ENCODE results near the gene SETD7. TPM values are rescaled to one million over a fixed set of nuclear protein-coding genes. Genes with fewer than 3 reads are reported as not detected.

Gene SETD7
- total and polyA plus RNA-seq, 8 donors: 9.7 to 96.9 (median 31.5) TPM

DNA sequence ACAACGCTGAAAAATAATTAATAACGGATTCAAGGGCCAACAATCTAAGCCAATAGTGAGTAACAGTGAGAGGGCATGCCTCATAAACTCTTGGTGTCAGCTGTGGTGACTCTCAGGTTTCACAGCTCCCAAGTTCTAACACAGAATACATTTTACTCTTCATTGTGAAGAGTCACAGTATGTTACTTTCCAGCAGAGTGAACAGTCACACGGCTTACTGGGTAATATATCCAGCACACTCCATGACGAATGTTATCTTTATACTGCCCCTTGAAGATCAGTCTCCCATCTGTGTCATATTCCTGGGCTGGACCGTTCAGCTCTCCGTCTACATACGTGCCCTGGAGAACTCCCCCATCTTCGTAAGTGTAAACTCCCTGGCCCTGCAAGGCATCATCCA is 23.1 kb downstream of the SETD7 start:
- H3K9me3 ChIP-seq: no peaks in the 10 kb centered on the region
- 77 to 86% (median 85%) methylated on average over 8 of the region's 8 CpGs for WGBS, 5 donors
- H3K4me1 ChIP-seq: peaks cover 5 to 36% (median 20%) of the 10 kb centered on the region in 4 donors
- H3K36me3 ChIP-seq: peaks cover 5 to 42% (median 31%) of the 10 kb centered on the region in 4 donors
- H3K27me3 ChIP-seq: no peaks in the 10 kb centered on the region
- no peak overlapping the region for H3K4me3 ChIP-seq
- TF ChIP-seq POLR2A (IDR thresholded peaks at IDR 0.05) (no peak), EP300 (IDR thresholded peaks at IDR 0.05) (no peak), POLR2AphosphoS5 (IDR thresholded peaks at IDR 0.05) (no peak)
- TF ChIP-seq, protein P1, sequence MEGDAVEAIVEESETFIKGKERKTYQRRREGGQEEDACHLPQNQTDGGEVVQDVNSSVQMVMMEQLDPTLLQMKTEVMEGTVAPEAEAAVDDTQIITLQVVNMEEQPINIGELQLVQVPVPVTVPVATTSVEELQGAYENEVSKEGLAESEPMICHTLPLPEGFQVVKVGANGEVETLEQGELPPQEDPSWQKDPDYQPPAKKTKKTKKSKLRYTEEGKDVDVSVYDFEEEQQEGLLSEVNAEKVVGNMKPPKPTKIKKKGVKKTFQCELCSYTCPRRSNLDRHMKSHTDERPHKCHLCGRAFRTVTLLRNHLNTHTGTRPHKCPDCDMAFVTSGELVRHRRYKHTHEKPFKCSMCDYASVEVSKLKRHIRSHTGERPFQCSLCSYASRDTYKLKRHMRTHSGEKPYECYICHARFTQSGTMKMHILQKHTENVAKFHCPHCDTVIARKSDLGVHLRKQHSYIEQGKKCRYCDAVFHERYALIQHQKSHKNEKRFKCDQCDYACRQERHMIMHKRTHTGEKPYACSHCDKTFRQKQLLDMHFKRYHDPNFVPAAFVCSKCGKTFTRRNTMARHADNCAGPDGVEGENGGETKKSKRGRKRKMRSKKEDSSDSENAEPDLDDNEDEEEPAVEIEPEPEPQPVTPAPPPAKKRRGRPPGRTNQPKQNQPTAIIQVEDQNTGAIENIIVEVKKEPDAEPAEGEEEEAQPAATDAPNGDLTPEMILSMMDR (IDR thresholded peaks at IDR 0.05): no peak
- peak overlapping the region in 1 of 5 donors; percentile 22 for H3K27ac ChIP-seq
- intact Hi-C loops (cut with DNase I; ENCODE audit: low total_unique reads): no loop called here
- no peak for DNase-seq

DNA sequence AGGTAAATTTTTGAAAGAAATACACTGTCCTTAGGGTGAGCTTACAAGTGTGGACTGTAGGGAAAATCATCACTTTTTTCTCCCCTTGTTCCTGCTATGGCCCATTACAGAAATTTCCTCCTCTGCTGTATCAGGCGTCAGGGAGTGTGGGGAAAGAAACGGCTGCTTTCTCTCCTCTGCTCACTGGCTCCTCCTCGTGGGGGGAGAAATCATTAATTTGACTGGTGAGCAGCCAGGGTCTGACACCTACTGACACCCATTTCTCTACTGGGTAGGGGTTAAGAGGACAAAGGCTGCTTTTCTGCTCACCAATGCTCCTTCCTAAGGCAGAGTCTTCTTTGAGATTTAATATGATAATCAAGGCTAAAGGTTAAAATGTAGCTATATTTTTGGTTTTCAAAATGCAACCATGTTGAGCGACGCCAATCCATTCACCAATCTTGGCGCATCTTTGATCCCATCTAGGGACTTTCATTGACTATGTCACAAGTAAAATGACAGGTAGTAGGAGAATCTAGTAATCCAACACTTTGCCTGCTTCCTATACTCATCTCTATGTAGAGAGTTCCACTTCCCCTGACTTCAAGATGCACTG is 25.1 kb downstream of the SETD7 start:
- TF ChIP-seq, protein P1 (IDR thresholded peaks at IDR 0.05): peak in 4 of 7 experiments; percentile 34 to 64 (median 48)
- TF ChIP-seq EP300 (IDR thresholded peaks at IDR 0.05): no peak
- no peak for TF ChIP-seq POLR2A (IDR thresholded peaks at IDR 0.05)
- TF ChIP-seq POLR2AphosphoS5 (IDR thresholded peaks at IDR 0.05): peak in 1 of 3 donors; percentile 42
- H3K27me3 ChIP-seq: no peaks in the 10 kb centered on the region
- no peak overlapping the region for H3K4me3 ChIP-seq
- no peak overlapping the region for H3K27ac ChIP-seq
- peak; percentile 65 to 78 for DNase-seq
- no peaks in the 10 kb centered on the region for H3K9me3 ChIP-seq
- intact Hi-C loops (cut with DNase I; ENCODE audit: low total_unique reads): no loop called here
- H3K4me1 ChIP-seq: peaks cover 5 to 29% (median 15%) of the 10 kb centered on the region in 4 donors
- 51 to 56% (median 53%) methylated on average over 6 of the region's 6 CpGs for WGBS, 5 donors
- H3K36me3 ChIP-seq: peaks cover 5 to 61% (median 50%) of the 10 kb centered on the region in 4 donors

DNA sequence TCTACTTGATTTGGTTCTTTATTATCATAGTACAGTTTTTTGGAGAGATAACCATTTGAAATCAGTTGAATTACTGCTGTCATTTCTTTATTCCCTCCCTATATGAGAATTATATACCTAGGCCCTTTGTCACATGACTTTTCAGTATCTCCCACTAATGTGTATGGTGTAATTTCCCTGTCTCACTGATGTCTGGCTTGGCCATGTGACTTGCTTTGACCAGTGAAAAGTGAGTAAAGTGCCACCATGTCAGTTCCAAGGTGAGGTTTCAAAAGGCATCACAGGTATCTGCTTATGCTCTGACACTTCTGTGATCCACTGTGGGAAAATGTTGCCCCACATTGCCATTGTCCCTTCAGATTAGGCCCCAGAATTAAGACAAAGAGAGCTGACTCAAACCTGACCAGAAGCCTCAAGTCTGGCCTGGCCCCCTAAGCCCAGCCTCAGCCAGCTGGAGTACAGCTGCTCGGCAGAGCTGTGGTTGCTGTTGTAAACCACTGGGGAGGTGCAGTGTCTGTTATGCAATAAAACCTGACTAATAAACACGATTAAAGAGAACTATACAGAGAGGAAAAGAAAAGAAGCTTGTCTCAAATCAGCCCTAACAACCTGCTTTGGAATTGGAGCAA is 27.5 kb downstream of the SETD7 start:
- no peak overlapping the region for H3K4me3 ChIP-seq
- intact Hi-C loops (cut with DNase I; ENCODE audit: low total_unique reads): no loop called here
- H3K27ac ChIP-seq: peak overlapping the region in 1 of 5 donors; percentile 20
- DNase-seq: peak; percentile 45 to 66
- peaks cover 11 to 78% (median 72%) of the 10 kb centered on the region in 4 donors for H3K36me3 ChIP-seq
- TF ChIP-seq POLR2A (IDR thresholded peaks at IDR 0.05): no peak
- no peak for TF ChIP-seq EP300 (IDR thresholded peaks at IDR 0.05)
- TF ChIP-seq, protein P1 (IDR thresholded peaks at IDR 0.05): no peak
- TF ChIP-seq POLR2AphosphoS5 (IDR thresholded peaks at IDR 0.05): peak in 2 of 3 donors; percentile 41 to 48
- 46 to 64% (median 58%) methylated on average over 2 of the region's 2 CpGs for WGBS, 5 donors
- H3K27me3 ChIP-seq: no peaks in the 10 kb centered on the region
- H3K4me1 ChIP-seq: peaks cover 0 to 20% (median 10%) of the 10 kb centered on the region in 4 donors
- H3K9me3 ChIP-seq: no peaks in the 10 kb centered on the region

DNA sequence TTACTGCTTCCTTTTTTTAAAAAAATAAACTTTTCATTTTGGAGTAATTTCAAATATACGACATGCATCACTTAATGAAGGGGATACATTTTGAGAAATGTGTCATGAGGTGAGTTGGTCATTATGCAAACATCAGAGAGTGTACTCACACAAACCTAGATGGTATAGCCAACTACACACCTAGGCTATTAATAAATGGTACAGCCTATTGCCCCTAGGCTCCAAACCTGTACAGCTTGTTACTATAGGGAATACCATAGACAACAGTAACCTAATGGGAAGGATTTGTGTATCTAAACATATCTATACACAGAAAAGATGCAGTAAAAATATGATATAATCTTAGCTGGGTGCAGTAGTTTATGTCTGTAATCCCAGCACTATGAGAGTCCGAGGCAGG is 29.1 kb downstream of the SETD7 start:
- Histone ChIP-seq H3K9me3 (no peaks in the 10 kb centered on the region), H3K4me1 (peaks cover 0 to 22% (median 10%) of the 10 kb centered on the region in 4 donors), H3K4me3 (no peak overlapping the region), H3K36me3 (peaks cover 9 to 83% (median 68%) of the 10 kb centered on the region in 4 donors), H3K27me3 (no peaks in the 10 kb centered on the region), H3K27ac (no peak overlapping the region)
- no peak for DNase-seq
- no peak for TF ChIP-seq POLR2A (IDR thresholded peaks at IDR 0.05)
- TF ChIP-seq POLR2AphosphoS5 (IDR thresholded peaks at IDR 0.05): no peak
- TF ChIP-seq, protein P1 (IDR thresholded peaks at IDR 0.05): no peak
- TF ChIP-seq EP300 (IDR thresholded peaks at IDR 0.05): no peak
- WGBS, 5 donors: 93 to 100% (median 96%) methylated on average over 2 of the region's 2 CpGs
- intact Hi-C loops (cut with DNase I; ENCODE audit: low total_unique reads): no loop called here

Measured in stomach (tissue), 9 donors.